K562 (cell line): ENCODE data around the gene CD248. TPM values are rescaled to one million over a fixed set of nuclear protein-coding genes. Genes with fewer than 3 reads are reported as not detected.

Experiments
- ATF1 ChIP-seq, 2 experiments: fragments of 450-650 bp in 1 of 2; IDR thresholded peaks; 2 replicates each; pipeline ENCODE4 v1.6.1; 2016; ENCODE audit warnings: missing compliant biosample characterization in 1 of 2, missing genetic modification characterization in 1 of 2
- BRD9 ChIP-seq: fragments of 450-650 bp; IDR thresholded peaks from 2 replicates; pipeline ENCODE4 v1.6.1; 2018; ENCODE audit warnings: low read depth; ENCODE audit not compliant: partially characterized antibody
- CBFA2T2 ChIP-seq: fragments of 450-650 bp; conservative IDR thresholded peaks from 2 replicates; pipeline ENCODE4 v1.6.1; 2017; ENCODE audit warnings: mild to moderate bottlenecking
- FOS ChIP-seq: IDR thresholded peaks from 3 replicates; pipeline ENCODE4 v1.6.1; 2011; ENCODE audit not compliant: insufficient read length; ENCODE audit errors: extremely low read depth
- FOXA3 ChIP-seq, 2 experiments: fragments of 450-650 bp in 1 of 2; sonication (generic) in 1 of 2; formaldehyde crosslinking; IDR thresholded peaks in 1 of 2; conservative IDR thresholded peaks in 1 of 2; 2 replicates each; pipeline versions ENCODE4 v1.4.0 to v1.8.0; 2020 to 2022; ENCODE audit warnings: mild to moderate bottlenecking in 2 of 2, missing genetic modification reagents in 1 of 2
- HNRNPH1 ChIP-seq: fragments of 200-400 bp; formaldehyde crosslinking; optimal IDR thresholded peaks from 2 replicates; pipeline ENCODE3; 2017; ENCODE audit warnings: low read depth, mild to moderate bottlenecking, low read length, moderate library complexity
- MAZ ChIP-seq, 2 experiments: fragments of 450-650 bp in 1 of 2; sonication (generic) in 1 of 2; formaldehyde crosslinking; IDR thresholded peaks in 1 of 2; conservative IDR thresholded peaks in 1 of 2; 2 replicates each; pipeline versions ENCODE4 v1.4.0 to v1.5.0; 2020; ENCODE audit warnings: mild to moderate bottlenecking in 1 of 2, missing genetic modification reagents in 1 of 2
- NCOA4 ChIP-seq: fragments of 450-650 bp; IDR thresholded peaks from 2 replicates; pipeline ENCODE4 v1.6.1; 2018; ENCODE audit warnings: mild to moderate bottlenecking; ENCODE audit not compliant: partially characterized antibody
- POLR2H ChIP-seq: IDR thresholded peaks from 2 replicates; pipeline ENCODE4 v1.6.1; 2016; ENCODE audit warnings: missing genetic modification characterization, low read depth, mild to moderate bottlenecking, control low read depth, missing compliant biosample characterization, moderate library complexity
- POLR3A ChIP-seq: IDR thresholded peaks from 2 replicates; pipeline ENCODE4 v1.6.1; 2011; ENCODE audit warnings: borderline replicate concordance, mild to moderate bottlenecking, moderate library complexity; ENCODE audit not compliant: insufficient read length, insufficient read depth; ENCODE audit errors: extremely low read depth
- PTBP1 ChIP-seq: fragments of 200-400 bp; formaldehyde crosslinking; IDR thresholded peaks from 2 replicates; pipeline ENCODE4 v1.6.1; 2017; ENCODE audit warnings: low read depth, low read length
- SNIP1 ChIP-seq: fragments of 450-650 bp; IDR thresholded peaks from 2 replicates; pipeline ENCODE4 v1.7.1; 2017; ENCODE audit warnings: low read depth, mild to moderate bottlenecking
- TBL1XR1 ChIP-seq, 2 experiments: IDR thresholded peaks; 2 replicates each; pipeline ENCODE4 v1.6.1; 2012; ENCODE audit warnings: improper control_type of control experiment in 2 of 2, low read length in 2 of 2, mild to moderate bottlenecking in 1 of 2
- polyA plus RNA-seq, 8 experiments: library from polyadenylated mRNA; depleted of rRNA in 4 of 8; stranded (reverse) in 5 of 8; unstranded in 3 of 8; fragments of >200 nt; fragmentation: Nextera tagmentation in 2 of 8; fragmentation: Illumina TruSeq in 1 of 8; extraction: Ambion mirVana in 2 of 8; extraction: Trizol in 1 of 8; gene quantifications; 2 replicates each; pipeline versions ENCODE4 v1.2.1 to v1.2.3, GENCODE V29; 2011 to 2014; ENCODE audit warnings: inconsistent platforms in 1 of 8, missing spikeins in 1 of 8
- total RNA-seq, 7 experiments: library from RNA; depleted of rRNA in 6 of 7; stranded (reverse); fragments of >200 nt in 6 of 7; fragmentation: Illumina TruSeq in 2 of 7; extraction: Trizol in 2 of 7; gene quantifications; 2 replicates each; pipeline versions ENCODE4 v1.2.1 to v1.2.3, GENCODE V29; 2011 to 2021; ENCODE audit warnings: low replicate concordance in 1 of 7
- TF ChIP-seq, protein P1 (sequence below): IDR thresholded peaks from 2 replicates; pipeline ENCODE4 v1.6.1; 2016; ENCODE audit warnings: missing genetic modification characterization, missing compliant biosample characterization
- TF ChIP-seq, protein P2 (sequence below): sonication (generic); formaldehyde crosslinking; IDR thresholded peaks from 2 replicates; pipeline ENCODE4 v1.9.0; 2022; ENCODE audit warnings: mild to moderate bottlenecking, missing genetic modification reagents
- TF ChIP-seq, protein P3 (sequence below): sonication (generic); formaldehyde crosslinking; IDR thresholded peaks from 2 replicates; pipeline ENCODE4 v1.8.0; 2022; ENCODE audit warnings: mild to moderate bottlenecking, missing genetic modification reagents
- TF ChIP-seq, protein P4 (sequence below): fragments of 450-650 bp; formaldehyde crosslinking; IDR thresholded peaks from 2 replicates; pipeline ENCODE4 v1.4.0; 2022; ENCODE audit warnings: missing genetic modification characterization

The CD248 gene
- total and polyA plus RNA-seq, 9 of the 15 experiments (the other 6 are each of a cell fraction or from before 2014, with no cell fraction given): 0.09 TPM; not detected in 8

DNA sequence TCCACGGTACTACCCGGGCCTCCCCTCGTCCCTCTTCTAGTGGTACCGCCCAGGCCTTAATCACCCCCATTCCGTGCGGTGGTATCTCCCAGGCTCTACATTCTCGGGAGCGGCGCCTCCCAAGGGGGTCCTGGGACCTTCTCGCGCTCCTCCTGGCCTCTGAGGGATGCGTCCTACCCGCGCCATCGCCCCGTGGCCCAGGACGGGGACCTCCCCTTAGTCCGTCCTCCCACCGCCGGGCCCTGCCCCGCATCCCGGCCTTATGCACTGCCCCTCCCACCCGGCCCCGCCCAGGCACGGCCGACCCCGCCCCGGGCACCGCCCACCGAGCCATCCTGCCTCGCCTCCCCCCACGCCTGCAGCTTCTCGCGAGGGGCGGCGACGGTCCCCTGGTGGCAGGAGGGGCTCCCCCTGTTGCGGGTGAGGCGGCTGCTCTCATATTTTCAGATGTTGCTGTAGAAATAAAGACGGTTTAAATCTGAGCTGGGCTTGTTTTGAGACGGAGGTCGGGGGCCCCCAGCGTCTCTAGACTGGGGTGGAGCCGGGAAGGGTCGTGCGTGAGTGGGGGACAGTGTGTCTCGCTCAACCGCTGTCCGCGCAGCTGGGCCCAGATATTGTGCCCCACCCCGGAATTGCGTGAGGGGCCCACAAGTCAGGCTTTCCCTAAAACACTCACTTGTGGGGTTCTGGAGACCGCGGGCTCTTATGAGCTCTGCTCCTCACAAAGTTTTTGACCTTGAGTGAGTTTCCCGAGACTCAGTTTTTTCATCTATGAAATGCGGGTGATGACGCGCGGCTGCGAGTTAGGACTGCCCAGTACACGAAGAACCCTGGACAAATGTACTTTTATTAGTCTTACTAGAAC is 49.2 kb downstream of the CD248 start (continued):
- TF ChIP-seq MAZ (CRISPR knock-in tag; conservative IDR thresholded peaks at IDR 0.05 in 1 of 2, IDR thresholded peaks at IDR 0.05 in 1 of 2): peak; percentile 45 to 74; a peak in 2 of 4 replicates
- no peak for TF ChIP-seq FOXA3 (CRISPR knock-in tag; conservative IDR thresholded peaks at IDR 0.05 in 1 of 2, IDR thresholded peaks at IDR 0.05 in 1 of 2)
- no peak for TF ChIP-seq PTBP1
- no peak for TF ChIP-seq TBL1XR1 (IDR thresholded peaks at IDR 0.05; ENCODE audit: low read length in 2 of 2)
- TF ChIP-seq FOS: no peak
- no peak for TF ChIP-seq NCOA4
- TF ChIP-seq POLR3A: no peak
- TF ChIP-seq SNIP1: no peak
- TF ChIP-seq HNRNPH1: no peak
- TF ChIP-seq, protein P1, sequence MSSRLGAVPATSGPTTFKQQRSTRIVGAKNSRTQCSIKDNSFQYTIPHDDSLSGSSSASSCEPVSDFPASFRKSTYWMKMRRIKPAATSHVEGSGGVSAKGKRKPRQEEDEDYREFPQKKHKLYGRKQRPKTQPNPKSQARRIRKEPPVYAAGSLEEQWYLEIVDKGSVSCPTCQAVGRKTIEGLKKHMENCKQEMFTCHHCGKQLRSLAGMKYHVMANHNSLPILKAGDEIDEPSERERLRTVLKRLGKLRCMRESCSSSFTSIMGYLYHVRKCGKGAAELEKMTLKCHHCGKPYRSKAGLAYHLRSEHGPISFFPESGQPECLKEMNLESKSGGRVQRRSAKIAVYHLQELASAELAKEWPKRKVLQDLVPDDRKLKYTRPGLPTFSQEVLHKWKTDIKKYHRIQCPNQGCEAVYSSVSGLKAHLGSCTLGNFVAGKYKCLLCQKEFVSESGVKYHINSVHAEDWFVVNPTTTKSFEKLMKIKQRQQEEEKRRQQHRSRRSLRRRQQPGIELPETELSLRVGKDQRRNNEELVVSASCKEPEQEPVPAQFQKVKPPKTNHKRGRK: no peak
- TF ChIP-seq, protein P2, sequence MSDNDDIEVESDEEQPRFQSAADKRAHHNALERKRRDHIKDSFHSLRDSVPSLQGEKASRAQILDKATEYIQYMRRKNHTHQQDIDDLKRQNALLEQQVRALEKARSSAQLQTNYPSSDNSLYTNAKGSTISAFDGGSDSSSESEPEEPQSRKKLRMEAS (CRISPR knock-in tag): 0 out of 2 replicates have a peak, but pooled peaks have one; percentile 16
- TF ChIP-seq, protein P3, sequence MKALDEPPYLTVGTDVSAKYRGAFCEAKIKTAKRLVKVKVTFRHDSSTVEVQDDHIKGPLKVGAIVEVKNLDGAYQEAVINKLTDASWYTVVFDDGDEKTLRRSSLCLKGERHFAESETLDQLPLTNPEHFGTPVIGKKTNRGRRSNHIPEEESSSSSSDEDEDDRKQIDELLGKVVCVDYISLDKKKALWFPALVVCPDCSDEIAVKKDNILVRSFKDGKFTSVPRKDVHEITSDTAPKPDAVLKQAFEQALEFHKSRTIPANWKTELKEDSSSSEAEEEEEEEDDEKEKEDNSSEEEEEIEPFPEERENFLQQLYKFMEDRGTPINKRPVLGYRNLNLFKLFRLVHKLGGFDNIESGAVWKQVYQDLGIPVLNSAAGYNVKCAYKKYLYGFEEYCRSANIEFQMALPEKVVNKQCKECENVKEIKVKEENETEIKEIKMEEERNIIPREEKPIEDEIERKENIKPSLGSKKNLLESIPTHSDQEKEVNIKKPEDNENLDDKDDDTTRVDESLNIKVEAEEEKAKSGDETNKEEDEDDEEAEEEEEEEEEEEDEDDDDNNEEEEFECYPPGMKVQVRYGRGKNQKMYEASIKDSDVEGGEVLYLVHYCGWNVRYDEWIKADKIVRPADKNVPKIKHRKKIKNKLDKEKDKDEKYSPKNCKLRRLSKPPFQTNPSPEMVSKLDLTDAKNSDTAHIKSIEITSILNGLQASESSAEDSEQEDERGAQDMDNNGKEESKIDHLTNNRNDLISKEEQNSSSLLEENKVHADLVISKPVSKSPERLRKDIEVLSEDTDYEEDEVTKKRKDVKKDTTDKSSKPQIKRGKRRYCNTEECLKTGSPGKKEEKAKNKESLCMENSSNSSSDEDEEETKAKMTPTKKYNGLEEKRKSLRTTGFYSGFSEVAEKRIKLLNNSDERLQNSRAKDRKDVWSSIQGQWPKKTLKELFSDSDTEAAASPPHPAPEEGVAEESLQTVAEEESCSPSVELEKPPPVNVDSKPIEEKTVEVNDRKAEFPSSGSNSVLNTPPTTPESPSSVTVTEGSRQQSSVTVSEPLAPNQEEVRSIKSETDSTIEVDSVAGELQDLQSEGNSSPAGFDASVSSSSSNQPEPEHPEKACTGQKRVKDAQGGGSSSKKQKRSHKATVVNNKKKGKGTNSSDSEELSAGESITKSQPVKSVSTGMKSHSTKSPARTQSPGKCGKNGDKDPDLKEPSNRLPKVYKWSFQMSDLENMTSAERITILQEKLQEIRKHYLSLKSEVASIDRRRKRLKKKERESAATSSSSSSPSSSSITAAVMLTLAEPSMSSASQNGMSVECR (CRISPR knock-in tag): peak; percentile 67
- no peak; the same call in 1 of the 2 replicates for TF ChIP-seq POLR2H (tag)
- no peak for TF ChIP-seq ATF1 (CRISPR knock-in tag; IDR thresholded peaks at IDR 0.05)
- no peak for TF ChIP-seq ATF1 (tag; IDR thresholded peaks at IDR 0.05)
- peak; percentile 30 for TF ChIP-seq BRD9
- TF ChIP-seq, protein P4, sequence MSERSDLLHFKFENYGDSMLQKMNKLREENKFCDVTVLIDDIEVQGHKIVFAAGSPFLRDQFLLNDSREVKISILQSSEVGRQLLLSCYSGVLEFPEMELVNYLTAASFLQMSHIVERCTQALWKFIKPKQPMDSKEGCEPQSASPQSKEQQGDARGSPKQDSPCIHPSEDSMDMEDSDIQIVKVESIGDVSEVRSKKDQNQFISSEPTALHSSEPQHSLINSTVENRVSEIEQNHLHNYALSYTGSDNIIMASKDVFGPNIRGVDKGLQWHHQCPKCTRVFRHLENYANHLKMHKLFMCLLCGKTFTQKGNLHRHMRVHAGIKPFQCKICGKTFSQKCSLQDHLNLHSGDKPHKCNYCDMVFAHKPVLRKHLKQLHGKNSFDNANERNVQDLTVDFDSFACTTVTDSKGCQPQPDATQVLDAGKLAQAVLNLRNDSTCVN (CRISPR knock-in tag): no peak
- no peak for TF ChIP-seq CBFA2T2
